Transverse colon (tissue), 4 donors: ENCODE measurements around the gene TCHP. TPM values are rescaled to one million over a fixed set of nuclear protein-coding genes. Genes with fewer than 3 reads are reported as not detected.

ENCODE experiments used
- DNase-seq: peaks from one replicate; pipeline ENCODE4 v3.0.0-alpha.2; 2019
- H3K27ac ChIP-seq, 4 donors: fragments of 200-600 bp; sonication (generic); 2 replicates each; pipeline ENCODE4 v1.5.1; 2016 to 2018; ENCODE audit warnings: inconsistent platforms in 4 of 4
- H3K27me3 ChIP-seq: fragments of 200-600 bp; sonication (generic); 2 replicates; pipeline ENCODE4 v1.5.1; 2017; ENCODE audit warnings: inconsistent platforms
- H3K36me3 ChIP-seq, 4 donors: fragments of 200-600 bp; sonication (generic); 2 replicates each; pipeline ENCODE4 v1.5.1; 2017 to 2019; ENCODE audit warnings: inconsistent platforms in 4 of 4
- H3K4me1 ChIP-seq, 4 donors: fragments of 200-600 bp; sonication (generic); 2 replicates each; pipeline ENCODE4 v1.5.1; 2017 to 2020; ENCODE audit warnings: inconsistent platforms in 4 of 4
- H3K4me3 ChIP-seq, 4 donors: fragments of 200-600 bp; sonication (generic); 1 replicate in 1 of 4; 2 replicates in 3 of 4; pipeline versions ENCODE4 v1.5.1 to v1.6.1; 2017 to 2019; ENCODE audit warnings: inconsistent platforms in 4 of 4
- H3K9me3 ChIP-seq, 2 donors: fragments of 200-600 bp; sonication (generic); 2 replicates each; pipeline ENCODE4 v1.5.1; 2017 to 2019; ENCODE audit warnings: inconsistent platforms in 2 of 2
- EP300 ChIP-seq: sonication (generic); formaldehyde crosslinking; IDR thresholded peaks from one replicate; pipeline ENCODE4 v1.6.1; 2017; ENCODE audit warnings: antibody characterized with exemption, low read depth
- POLR2A ChIP-seq: fragments of 450-650 bp; IDR thresholded peaks from one replicate; pipeline ENCODE4 v1.6.1; 2016; ENCODE audit warnings: antibody characterized with exemption, mild to moderate bottlenecking, moderate library complexity
- POLR2AphosphoS5 ChIP-seq, 3 donors: sonication (generic); formaldehyde crosslinking; IDR thresholded peaks; one replicate each; pipeline ENCODE4 v1.6.1; 2016; ENCODE audit warnings: antibody characterized with exemption in 3 of 3
- WGBS, 2 donors: methylation state at CpG; one replicate each; pipeline ENCODE4 v1.1.5; 2018; ENCODE audit warnings: low coverage in 1 of 2; 5-methylcytosine and 5-hydroxymethylcytosine counted together
- in situ Hi-C, 4 donors: fragments of 200-750 bp; cut with MboI; loops; one replicate each; pipeline versions ENCODE4 v1.15.0 to v1.15.1; 2017; ENCODE audit warnings: low sequenced_read_pairs in 3 of 4, low pct_ligation_motif_present in 1 of 4, low pct_unique_long_range_greater_than_20kb in 1 of 4
- intact Hi-C: fragments of 100-400 bp; cut with DNase I; formaldehyde crosslinking; loops from one replicate; pipeline ENCODE4 v1.15.1; 2023; ENCODE audit warnings: low total_unique reads
- total RNA-seq, 4 donors: library from RNA; depleted of rRNA; stranded (reverse); fragments of >200 nt; gene quantifications; one replicate each; pipeline ENCODE4 v1.1.0, GENCODE V29; 2016
- TF ChIP-seq, protein P1 (sequence below), 5 experiments: fragments of 200-600 bp in 3 of 5; fragments of 450-650 bp in 2 of 5; sonication (generic) in 3 of 5; IDR thresholded peaks; 1 replicate in 2 of 5; 2 replicates in 3 of 5; pipeline ENCODE4 v1.5.1; 2016 to 2017; ENCODE audit warnings: antibody characterized with exemption in 5 of 5, inconsistent platforms in 3 of 5, mild to moderate bottlenecking in 2 of 5, moderate library complexity in 1 of 5

The TCHP gene
- total RNA-seq, 4 donors from 2014 or later, result 27.5 to 54.7 (median 30.7) TPM

DNA sequence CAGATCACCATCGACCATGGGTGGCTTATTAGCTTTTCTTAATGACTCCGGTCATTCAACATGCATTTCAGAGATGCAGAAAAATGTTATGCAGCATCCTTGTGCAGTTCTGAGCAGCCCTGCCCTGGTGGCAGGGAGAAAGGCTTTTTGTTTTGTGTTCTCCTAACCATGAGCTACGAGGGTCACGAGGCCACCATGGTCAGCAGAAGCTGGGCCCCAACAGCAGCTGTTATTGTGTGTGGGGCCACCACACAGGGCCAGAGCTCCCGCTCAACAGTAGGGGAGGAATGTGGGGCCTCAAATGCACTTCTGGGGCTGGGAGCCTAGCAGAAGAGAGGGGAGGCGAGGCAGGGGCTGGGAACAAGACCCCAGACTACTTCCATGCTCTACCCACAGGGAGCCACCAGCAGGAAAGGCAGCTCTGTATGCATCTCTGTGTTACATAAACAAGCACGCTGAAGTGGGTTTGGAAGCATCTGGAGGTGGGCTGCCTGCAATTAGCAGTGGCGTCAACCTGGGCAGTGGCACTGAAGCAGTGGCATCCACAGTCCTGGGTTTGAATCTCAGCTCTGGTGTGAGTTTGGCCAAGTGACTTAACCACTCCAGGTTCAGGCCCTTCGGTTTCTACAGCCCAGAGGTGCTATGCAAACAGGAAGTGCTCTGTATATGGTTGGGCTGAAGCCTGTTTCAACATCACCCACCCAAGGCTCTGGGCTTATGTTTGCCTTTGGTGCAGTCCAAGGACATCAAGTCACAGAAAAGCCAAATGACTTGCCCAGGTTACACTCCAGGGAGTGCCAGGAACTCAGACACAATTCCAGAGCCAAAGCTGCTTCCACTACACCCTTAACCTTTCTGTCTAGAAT lies 36.0 kb upstream of the TCHP start:
- TF ChIP-seq POLR2AphosphoS5 (IDR thresholded peaks at IDR 0.05) (peak; percentile 6 to 65 (median 29)), EP300 (no peak), POLR2A (peak; percentile 36)
- TF ChIP-seq, protein P1, sequence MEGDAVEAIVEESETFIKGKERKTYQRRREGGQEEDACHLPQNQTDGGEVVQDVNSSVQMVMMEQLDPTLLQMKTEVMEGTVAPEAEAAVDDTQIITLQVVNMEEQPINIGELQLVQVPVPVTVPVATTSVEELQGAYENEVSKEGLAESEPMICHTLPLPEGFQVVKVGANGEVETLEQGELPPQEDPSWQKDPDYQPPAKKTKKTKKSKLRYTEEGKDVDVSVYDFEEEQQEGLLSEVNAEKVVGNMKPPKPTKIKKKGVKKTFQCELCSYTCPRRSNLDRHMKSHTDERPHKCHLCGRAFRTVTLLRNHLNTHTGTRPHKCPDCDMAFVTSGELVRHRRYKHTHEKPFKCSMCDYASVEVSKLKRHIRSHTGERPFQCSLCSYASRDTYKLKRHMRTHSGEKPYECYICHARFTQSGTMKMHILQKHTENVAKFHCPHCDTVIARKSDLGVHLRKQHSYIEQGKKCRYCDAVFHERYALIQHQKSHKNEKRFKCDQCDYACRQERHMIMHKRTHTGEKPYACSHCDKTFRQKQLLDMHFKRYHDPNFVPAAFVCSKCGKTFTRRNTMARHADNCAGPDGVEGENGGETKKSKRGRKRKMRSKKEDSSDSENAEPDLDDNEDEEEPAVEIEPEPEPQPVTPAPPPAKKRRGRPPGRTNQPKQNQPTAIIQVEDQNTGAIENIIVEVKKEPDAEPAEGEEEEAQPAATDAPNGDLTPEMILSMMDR (IDR thresholded peaks at IDR 0.05), result no peak
- Histone ChIP-seq H3K36me3 (no peaks in the 10 kb centered on the region), H3K4me1 (peaks cover 13 to 66% (median 38%) of the 10 kb centered on the region in 4 donors), H3K27me3 (no peaks in the 10 kb centered on the region), H3K9me3 (no peaks in the 10 kb centered on the region), H3K4me3 (no peak overlapping the region), H3K27ac (peak overlapping the region; percentile 87 to 89 (median 88))
- intact Hi-C loops, result loop anchor here (5.0 kb wide), 1 partner anchor 1232 kb away; the partner anchor contains the start of gene SELPLG
- 0 to 66% methylated on average over 1 to 9 of the region's 9 CpGs for WGBS, 2 donors
- peak; percentile 75 for DNase-seq
- in situ Hi-C loops, result no loop called here

DNA sequence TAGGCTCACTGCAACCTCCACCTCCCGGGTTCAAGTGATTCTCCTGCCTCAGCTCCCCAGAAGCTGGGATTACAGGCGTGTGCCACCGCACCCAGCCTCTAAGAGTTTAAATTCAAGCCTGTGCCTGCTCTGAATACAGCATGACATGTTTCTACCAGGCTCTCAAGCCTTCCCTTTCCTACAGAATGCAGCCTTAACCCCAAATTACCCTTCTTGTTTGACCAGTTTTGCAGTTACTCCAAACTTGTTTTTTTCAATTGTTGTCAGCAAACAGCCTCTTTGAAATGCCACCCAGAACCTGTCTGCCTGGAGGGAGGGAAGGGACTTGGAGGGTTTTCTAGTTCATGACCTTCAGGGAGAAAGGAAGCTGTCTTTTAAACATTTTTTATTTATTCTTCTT lies 35.2 kb upstream of the TCHP start:
- TF ChIP-seq, protein P1 (IDR thresholded peaks at IDR 0.05), result no peak
- TF ChIP-seq POLR2AphosphoS5 (IDR thresholded peaks at IDR 0.05) (no peak), EP300 (no peak), POLR2A (no peak)
- peaks cover 13 to 69% (median 38%) of the 10 kb centered on the region in 4 donors for H3K4me1 ChIP-seq
- no peaks in the 10 kb centered on the region for H3K27me3 ChIP-seq
- WGBS, 2 donors, result 45 to 55% methylated on average over 3 of the region's 3 CpGs
- H3K4me3 ChIP-seq, result peak overlapping the region in 1 of 4 donors; percentile 6
- intact Hi-C loops (loop anchor here (5.0 kb wide), 1 partner anchor 1233 kb away; the partner anchor contains the start of gene SELPLG), in situ Hi-C loops (no loop called here)
- no peaks in the 10 kb centered on the region for H3K36me3 ChIP-seq
- DNase-seq, result no peak
- H3K27ac ChIP-seq, result peak overlapping the region; percentile 87 to 89 (median 88)
- H3K9me3 ChIP-seq, result no peaks in the 10 kb centered on the region

DNA sequence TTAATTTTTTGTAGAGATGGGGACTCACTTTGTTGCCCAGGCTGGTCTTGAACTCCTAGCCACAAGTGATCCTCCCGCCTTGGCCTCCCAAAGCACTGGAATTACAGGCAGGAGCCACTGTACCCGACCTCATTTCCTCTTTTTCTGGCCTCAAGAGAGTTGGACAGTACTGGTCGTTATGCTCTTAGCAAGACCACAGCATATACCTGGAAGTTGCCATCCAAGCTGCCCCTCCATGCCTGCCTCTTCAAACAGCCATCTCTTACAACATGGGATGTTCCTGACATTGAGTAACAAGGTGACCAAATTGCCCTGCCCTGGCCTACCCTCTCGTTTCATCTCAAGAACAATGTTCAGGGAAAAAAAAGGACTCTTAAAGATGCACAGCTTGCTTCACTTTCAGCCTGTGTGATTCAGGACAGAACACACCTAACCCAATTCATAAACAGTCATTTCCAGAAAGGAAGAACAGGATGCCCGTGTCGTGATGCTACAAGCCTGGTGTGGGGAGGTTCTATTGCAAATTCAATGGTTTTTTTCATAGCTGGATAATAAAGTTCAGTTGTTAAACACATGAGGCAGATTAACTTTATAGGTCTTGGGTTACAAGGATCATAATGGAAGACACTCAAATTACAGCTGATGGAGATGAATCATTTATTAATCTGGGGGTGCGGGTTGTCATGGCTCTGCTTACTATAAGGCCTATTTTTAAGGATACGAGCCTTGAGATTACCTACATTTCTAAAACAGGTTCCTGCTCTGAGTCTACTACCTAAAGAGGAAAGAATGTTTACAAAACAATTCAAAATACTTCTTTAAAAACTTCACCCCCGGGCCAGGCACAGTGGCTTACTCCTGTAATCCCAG lies 31.7 kb upstream of the TCHP start:
- H3K27ac ChIP-seq, result peak overlapping the region; percentile 62 to 67 (median 64)
- TF ChIP-seq EP300, result no peak
- TF ChIP-seq POLR2AphosphoS5 (IDR thresholded peaks at IDR 0.05), result peak in 1 of 3 donors; percentile 33
- H3K4me3 ChIP-seq, result no peak overlapping the region
- 54 to 66% methylated on average over 4 to 9 of the region's 9 CpGs for WGBS, 2 donors
- H3K36me3 ChIP-seq, result no peaks in the 10 kb centered on the region
- H3K27me3 ChIP-seq, result no peaks in the 10 kb centered on the region
- no peak for DNase-seq
- H3K9me3 ChIP-seq, result no peaks in the 10 kb centered on the region
- peaks cover 8 to 77% (median 50%) of the 10 kb centered on the region in 4 donors for H3K4me1 ChIP-seq
- in situ Hi-C loops (no loop called here), intact Hi-C loops (no loop called here)

DNA sequence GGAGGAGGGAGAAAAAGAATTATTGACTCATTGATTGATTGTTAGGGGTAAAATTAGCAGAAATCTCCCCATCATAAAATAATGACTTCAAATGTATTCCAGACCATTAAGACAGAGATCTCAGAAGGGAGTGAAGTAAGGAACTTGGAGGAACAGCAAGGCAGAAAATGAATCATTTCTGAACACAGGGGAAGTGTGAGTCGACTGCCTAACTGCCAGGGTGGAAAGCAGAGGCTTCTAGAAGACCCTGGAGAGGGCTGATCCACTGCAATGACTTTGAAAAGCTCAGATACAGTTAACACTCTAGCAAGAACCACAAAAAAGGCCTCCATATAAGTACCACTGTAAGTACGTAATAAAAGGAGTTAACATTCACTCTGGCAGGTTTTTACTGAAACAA lies 29.4 kb upstream of the TCHP start:
- TF ChIP-seq EP300 (no peak), POLR2AphosphoS5 (IDR thresholded peaks at IDR 0.05) (no peak), POLR2A (no peak)
- TF ChIP-seq, protein P1 (IDR thresholded peaks at IDR 0.05), result no peak
- no peaks in the 10 kb centered on the region for H3K9me3 ChIP-seq
- in situ Hi-C loops, result loop anchor here in 1 of 4 donors (10.0 kb wide), 1 partner anchor 66 kb away; no protein-coding TSS in a partner anchor
- 75 to 100% methylated on average over 1 to 2 of the region's 2 CpGs for WGBS, 2 donors
- peak overlapping the region in 3 of 4 donors; percentile 15 to 74 (median 69) for H3K27ac ChIP-seq
- no peaks in the 10 kb centered on the region for H3K27me3 ChIP-seq
- intact Hi-C loops, result no loop called here
- H3K4me1 ChIP-seq, result peaks cover 13 to 77% (median 39%) of the 10 kb centered on the region in 4 donors
- DNase-seq, result no peak
- H3K4me3 ChIP-seq, result no peak overlapping the region
- no peaks in the 10 kb centered on the region for H3K36me3 ChIP-seq
